HFFc6 (cell line): ENCODE measurements around the gene EIF2AK3. TPM values are rescaled to one million over a fixed set of nuclear protein-coding genes. Genes with fewer than 3 reads are reported as not detected.

Source experiments
- DNase-seq: peaks from one replicate; pipeline ENCODE4 v3.0.0-alpha.2; 2018
- H3K27ac Mint-ChIP-seq: 2 replicates; pipeline ENCODE4 v1.8.0; 2020; ENCODE audit warnings: mild to moderate bottlenecking, mixed read lengths
- H3K27me3 Mint-ChIP-seq: 2 replicates; pipeline ENCODE4 v1.8.0; 2021; ENCODE audit warnings: mild to moderate bottlenecking, moderate library complexity, mixed read lengths; ENCODE audit not compliant: insufficient read depth
- H3K36me3 Mint-ChIP-seq: 2 replicates; pipeline ENCODE4 v1.8.0; 2021; ENCODE audit warnings: low read depth, mixed read lengths
- H3K4me1 Mint-ChIP-seq: 2 replicates; pipeline ENCODE4 v1.8.0; 2020; ENCODE audit warnings: low read depth, mixed read lengths
- H3K4me3 Mint-ChIP-seq: 2 replicates; pipeline ENCODE4 v1.8.0; 2020; ENCODE audit warnings: mild to moderate bottlenecking, moderate library complexity, mixed read lengths
- H3K9me3 Mint-ChIP-seq: 2 replicates; pipeline ENCODE4 v1.8.0; 2020; ENCODE audit warnings: mild to moderate bottlenecking, mixed read lengths
- total RNA-seq, 6 experiments: library from RNA; stranded (reverse); fragmentation: NEBNext Ultra II Directional; extraction: Animal tissue kit (Norgen Biotek cat#: 25700); gene quantifications; 2 replicates in 1 of 6; 3 replicates in 5 of 6; pipeline ENCODE4 v1.2.3, GENCODE V29; 2021
- TF ChIP-seq, protein P1 (sequence below): fragments of 200-600 bp; sonication (generic); IDR thresholded peaks from 2 replicates; pipeline ENCODE4 v1.5.0; 2021; ENCODE audit warnings: antibody characterized with exemption, mild to moderate bottlenecking

EIF2AK3 gene
- total RNA-seq, 6 experiments from 2014 or later, result 10.1 to 12.3 (median 11.1) TPM

- Mint-ChIP-seq H3K27ac (no peak overlapping the region), H3K27me3 (no peaks in the 10 kb centered on the region), H3K9me3 (no peaks in the 10 kb centered on the region), H3K4me1 (peaks cover 38% of the 10 kb centered on the region), H3K36me3 (no peaks in the 10 kb centered on the region), H3K4me3 (no peak overlapping the region)
- TF ChIP-seq, protein P1, sequence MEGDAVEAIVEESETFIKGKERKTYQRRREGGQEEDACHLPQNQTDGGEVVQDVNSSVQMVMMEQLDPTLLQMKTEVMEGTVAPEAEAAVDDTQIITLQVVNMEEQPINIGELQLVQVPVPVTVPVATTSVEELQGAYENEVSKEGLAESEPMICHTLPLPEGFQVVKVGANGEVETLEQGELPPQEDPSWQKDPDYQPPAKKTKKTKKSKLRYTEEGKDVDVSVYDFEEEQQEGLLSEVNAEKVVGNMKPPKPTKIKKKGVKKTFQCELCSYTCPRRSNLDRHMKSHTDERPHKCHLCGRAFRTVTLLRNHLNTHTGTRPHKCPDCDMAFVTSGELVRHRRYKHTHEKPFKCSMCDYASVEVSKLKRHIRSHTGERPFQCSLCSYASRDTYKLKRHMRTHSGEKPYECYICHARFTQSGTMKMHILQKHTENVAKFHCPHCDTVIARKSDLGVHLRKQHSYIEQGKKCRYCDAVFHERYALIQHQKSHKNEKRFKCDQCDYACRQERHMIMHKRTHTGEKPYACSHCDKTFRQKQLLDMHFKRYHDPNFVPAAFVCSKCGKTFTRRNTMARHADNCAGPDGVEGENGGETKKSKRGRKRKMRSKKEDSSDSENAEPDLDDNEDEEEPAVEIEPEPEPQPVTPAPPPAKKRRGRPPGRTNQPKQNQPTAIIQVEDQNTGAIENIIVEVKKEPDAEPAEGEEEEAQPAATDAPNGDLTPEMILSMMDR, result no peak
- DNase-seq, result no peak
Measured at GRCh38 chr2:88606371-88607030, 20.8 kb downstream of the EIF2AK3 start.

- Mint-ChIP-seq H3K27ac (peak overlapping the region; percentile 84), H3K36me3 (no peaks in the 10 kb centered on the region)
- TF ChIP-seq, protein P1, result no peak
Measured at GRCh38 chr2:88603146-88603545, 24.1 kb downstream of the EIF2AK3 start.

GRCh38 chr2:88602022-88602421, 25.2 kb downstream of the EIF2AK3 start:
- H3K36me3 Mint-ChIP-seq, result no peaks in the 10 kb centered on the region
- TF ChIP-seq, protein P1, result no peak
- no peak for DNase-seq
- peak overlapping the region; percentile 84 for H3K27ac Mint-ChIP-seq
- H3K4me1 Mint-ChIP-seq, result peaks cover 51% of the 10 kb centered on the region
- H3K4me3 Mint-ChIP-seq, result peak overlapping the region; percentile 71
- no peaks in the 10 kb centered on the region for H3K27me3 Mint-ChIP-seq
- no peaks in the 10 kb centered on the region for H3K9me3 Mint-ChIP-seq

More at GRCh38 chr2:88603146-88603545, 24.1 kb downstream of the EIF2AK3 start:
- no peaks in the 10 kb centered on the region for H3K27me3 Mint-ChIP-seq
- peak overlapping the region; percentile 71 for H3K4me3 Mint-ChIP-seq
- H3K4me1 Mint-ChIP-seq, result peaks cover 51% of the 10 kb centered on the region
- DNase-seq, result peak; percentile 44
- H3K9me3 Mint-ChIP-seq, result no peaks in the 10 kb centered on the region

DNA sequence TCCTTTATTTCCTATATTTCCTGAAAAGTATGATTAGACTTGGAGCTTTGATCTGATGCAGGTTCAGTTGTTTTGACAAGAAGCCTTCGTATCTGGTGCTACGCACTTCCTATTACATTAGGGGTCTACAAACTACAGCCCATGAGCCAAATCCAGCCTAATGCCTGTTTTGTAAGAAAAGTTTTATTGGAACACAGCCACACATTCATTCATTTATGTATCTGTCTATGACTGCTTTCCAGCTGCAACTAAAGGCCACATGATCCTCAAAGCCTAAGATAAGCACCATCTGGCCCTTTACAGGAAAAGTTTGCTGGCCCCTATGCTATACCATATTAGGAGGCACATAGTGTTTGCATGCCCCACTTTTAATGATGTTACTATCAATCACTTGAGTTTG, 26.0 kb downstream of the EIF2AK3 start:
- Mint-ChIP-seq H3K27me3 (no peaks in the 10 kb centered on the region), H3K4me1 (peaks cover 51% of the 10 kb centered on the region), H3K4me3 (peak overlapping the region; percentile 51; the same call in 1 of the 2 replicates), H3K27ac (peak overlapping the region; percentile 77), H3K36me3 (no peaks in the 10 kb centered on the region), H3K9me3 (no peaks in the 10 kb centered on the region)
- TF ChIP-seq, protein P1, result no peak
- no peak for DNase-seq

DNA sequence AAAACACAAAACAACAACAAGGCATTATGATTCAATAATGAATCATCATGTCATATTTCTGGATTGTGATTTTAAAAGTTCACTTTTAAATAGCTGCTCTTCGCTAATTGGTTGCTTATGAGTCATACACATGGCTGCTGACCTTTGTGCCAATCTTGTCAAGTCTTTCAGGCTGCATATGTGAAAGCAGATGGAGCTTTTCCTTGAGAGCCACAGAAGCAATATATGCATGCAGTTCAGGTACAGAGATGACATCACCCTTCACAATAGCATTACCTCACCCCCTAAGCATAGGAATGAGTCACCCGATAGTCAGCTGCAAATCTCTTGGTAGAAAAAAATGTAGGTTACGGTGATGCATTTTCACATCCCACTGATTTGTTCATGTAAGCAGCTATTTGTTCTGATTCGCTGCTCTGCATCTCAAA, 27.2 kb downstream of the EIF2AK3 start:
- Mint-ChIP-seq H3K4me3 (peak overlapping the region; percentile 51), H3K36me3 (no peaks in the 10 kb centered on the region), H3K27me3 (no peaks in the 10 kb centered on the region), H3K4me1 (peaks cover 51% of the 10 kb centered on the region), H3K27ac (peak overlapping the region; percentile 77), H3K9me3 (no peaks in the 10 kb centered on the region)
- peak; percentile 93 for DNase-seq
- TF ChIP-seq, protein P1, result no peak
